Pancreas (tissue), 10 donors: ENCODE results near the gene INAVA. TPM values are rescaled to one million over a fixed set of nuclear protein-coding genes. Genes with fewer than 3 reads are reported as not detected.

Experiments used
- ATAC-seq, 4 donors: fragments of 200-7000 bp; cut with Tn5 transposase; one replicate each; pipeline versions ENCODE4 v1.8.0 to v1.9.1; 2020; ENCODE audit warnings: mild to moderate bottlenecking in 4 of 4, moderate library complexity in 4 of 4
- DNase-seq, 6 donors: peaks; one replicate each; pipeline ENCODE4 v3.0.0-alpha.2; 2020
- FAIRE-seq: peaks from 2 replicates; lab custom pipeline; 2012; peaks lifted over from hg19 to GRCh38; lab: Jason Lieb, UNC
- H3K27ac ChIP-seq, 4 donors: fragments of 200-600 bp; sonication (generic); 1 replicate in 3 of 4; 2 replicates in 1 of 4; pipeline versions ENCODE4 v1.5.0 to v1.8.0; 2020
- H3K27me3 ChIP-seq, 4 donors: fragments of 200-600 bp; one replicate each; pipeline ENCODE4 v1.8.0; 2021
- H3K36me3 ChIP-seq, 3 donors: fragments of 200-600 bp; sonication (generic) in 1 of 3; one replicate each; pipeline versions ENCODE4 v1.5.0 to v1.8.0; 2020 to 2021
- H3K4me1 ChIP-seq, 3 donors: fragments of 200-600 bp; one replicate each; pipeline ENCODE4 v1.8.0; 2021
- H3K4me3 ChIP-seq, 4 donors: fragments of 200-600 bp; sonication (generic) in 2 of 4; one replicate each; pipeline versions ENCODE4 v1.5.0 to v1.8.0; 2020 to 2021
- H3K9me3 ChIP-seq, 4 donors: fragments of 200-600 bp; one replicate each; pipeline ENCODE4 v1.8.0; 2021
- CTCF ChIP-seq, 4 donors: fragments of 200-600 bp; sonication (generic) in 3 of 4; IDR thresholded peaks; one replicate each; pipeline versions ENCODE4 v1.5.0 to v1.8.0; 2021; ENCODE audit warnings: antibody characterized with exemption in 4 of 4
- WGBS, 2 donors: extraction: QIAGEN DNeasy Blood & Tissue Kit; methylation state at CpG; one replicate each; pipeline ENCODE4 v1.1.7; 2013; 5-methylcytosine and 5-hydroxymethylcytosine counted together
- intact Hi-C, 3 donors: fragments of 100-400 bp; cut with DNase I; formaldehyde crosslinking; loops; one replicate each; pipeline versions ENCODE4 v1.11.1 to v1.14.2; 2022
- polyA plus RNA-seq, 2 donors: library from polyadenylated mRNA; stranded (reverse); fragments of 200-250 nt; gene quantifications; one replicate each; pipeline ENCODE4 v1.2.3, GENCODE V29; 2013
- total RNA-seq, 6 donors: library from RNA; stranded (reverse); fragmentation: NEBNext Ultra II Directional in 4 of 6; extraction: Animal tissue kit (Norgen Biotek cat#: 25700) in 4 of 6; gene quantifications; one replicate each; pipeline versions ENCODE4 v1.2.1 to v1.2.4, GENCODE V29; 2021 to 2023
- donor health status: healthy with polysubstance abuse.
- donor health status: DM: no; HTN: no; CAD: no; lungs with moderate emphysema.
- donor health status: DM: no; HTN: no; CAD: no.
- donor health status: control.
- donor health status: control.
- donor health status: Bipolar disorder and iron deficiency.
- donor health status: DM: yes; HTN: yes; CAD: no.
- donor health status: DM: no; HTN: no; CAD: no.
- donor health status: DM: no; HTN: no; CAD: no.
- donor health status: DM: yes; HTN: yes; CAD: no.

INAVA gene
- total and polyA plus RNA-seq, 8 donors: 5.0 to 26.6 (median 13.8) TPM

DNA sequence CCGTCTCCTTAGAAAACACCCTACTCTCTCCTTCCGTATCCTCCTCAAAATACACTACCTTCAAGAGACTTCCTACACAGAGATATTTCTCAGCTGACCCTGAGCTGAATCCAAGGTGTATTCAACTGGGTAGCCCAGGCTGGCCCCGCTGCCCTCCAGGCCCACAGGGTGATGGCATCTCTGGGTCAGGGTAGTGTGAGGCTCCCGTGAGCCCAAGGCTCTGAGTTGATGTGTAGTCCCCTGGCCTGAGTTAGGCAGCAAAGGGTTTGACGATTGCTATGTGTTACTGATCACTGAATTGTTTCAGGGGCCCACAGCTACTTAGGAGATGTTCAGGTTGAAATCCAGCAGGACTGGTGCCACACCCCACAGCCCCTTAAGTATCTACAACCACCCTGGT is 6.7 kb downstream of the INAVA start:
- H3K36me3 ChIP-seq: peaks cover 0 to 50% (median 0%) of the 10 kb centered on the region in 3 donors
- H3K9me3 ChIP-seq: no peaks in the 10 kb centered on the region
- no peaks in the 10 kb centered on the region for H3K27me3 ChIP-seq
- no peak for ATAC-seq
- H3K4me1 ChIP-seq: peaks cover 0 to 4% (median 4%) of the 10 kb centered on the region in 3 donors
- no peak overlapping the region for H3K4me3 ChIP-seq
- 92% methylated on average over 5 of the region's 5 CpGs for WGBS, 2 donors
- no peak for DNase-seq
- intact Hi-C loops: no loop called here
- H3K27ac ChIP-seq: no peak overlapping the region
- no peak for TF ChIP-seq CTCF (IDR thresholded peaks at IDR 0.05)
- FAIRE-seq: no peak

DNA sequence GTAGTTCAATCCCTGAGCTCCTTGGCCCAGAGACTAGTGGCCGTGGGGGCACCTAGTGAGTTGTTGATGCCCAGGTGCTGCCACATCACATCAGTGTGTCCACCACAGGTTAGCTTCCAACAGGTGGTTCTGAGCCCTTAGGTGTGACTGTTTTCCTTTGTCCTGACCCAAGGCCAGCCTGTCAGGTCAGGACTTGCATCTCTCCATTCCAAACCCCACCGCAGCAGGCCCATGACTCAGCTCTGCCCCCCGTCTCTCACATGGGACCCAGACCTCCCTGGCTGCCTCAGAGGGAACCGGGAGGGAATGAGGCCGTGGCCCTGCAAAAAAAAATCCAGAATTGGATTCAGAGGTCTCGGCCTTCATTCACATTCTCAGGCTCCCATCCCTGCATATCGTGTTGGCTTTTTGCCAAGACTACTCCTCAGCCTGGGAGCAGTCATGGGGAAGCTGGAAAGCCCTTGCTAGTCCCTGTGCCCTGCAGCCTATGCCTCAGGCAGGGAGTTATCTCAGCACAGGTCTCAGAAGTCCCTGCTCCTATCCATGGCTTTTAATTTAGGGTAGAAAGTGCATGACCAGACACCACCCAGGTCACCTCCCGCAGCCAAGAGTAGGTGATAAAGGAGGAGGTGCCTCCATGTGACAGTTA is 7.2 kb downstream of the INAVA start:
- Histone ChIP-seq H3K9me3 (no peaks in the 10 kb centered on the region), H3K36me3 (peaks cover 0 to 50% (median 0%) of the 10 kb centered on the region in 3 donors), H3K27ac (no peak overlapping the region), H3K4me1 (peaks cover 0 to 4% (median 4%) of the 10 kb centered on the region in 3 donors), H3K4me3 (no peak overlapping the region), H3K27me3 (no peaks in the 10 kb centered on the region)
- FAIRE-seq: no peak
- DNase-seq: no peak
- WGBS, 2 donors: 72 to 79% methylated on average over 8 of the region's 8 CpGs
- ATAC-seq: no peak
- no peak for TF ChIP-seq CTCF (IDR thresholded peaks at IDR 0.05)
- intact Hi-C loops: no loop called here

- intact Hi-C loops: no loop called here
- FAIRE-seq: no peak
- Histone ChIP-seq H3K4me3 (no peak overlapping the region), H3K9me3 (no peaks in the 10 kb centered on the region), H3K36me3 (peaks cover 0 to 66% (median 0%) of the 10 kb centered on the region in 3 donors), H3K27ac (no peak overlapping the region), H3K4me1 (no peaks in the 10 kb centered on the region), H3K27me3 (no peaks in the 10 kb centered on the region)
- no peak for DNase-seq
- ATAC-seq: no peak
- WGBS, 2 donors: 93% methylated on average over 5 of the region's 5 CpGs
- no peak for TF ChIP-seq CTCF (IDR thresholded peaks at IDR 0.05)
Measured at GRCh38 chr1:200903793-200904192, 9.1 kb downstream of the INAVA start.

DNA sequence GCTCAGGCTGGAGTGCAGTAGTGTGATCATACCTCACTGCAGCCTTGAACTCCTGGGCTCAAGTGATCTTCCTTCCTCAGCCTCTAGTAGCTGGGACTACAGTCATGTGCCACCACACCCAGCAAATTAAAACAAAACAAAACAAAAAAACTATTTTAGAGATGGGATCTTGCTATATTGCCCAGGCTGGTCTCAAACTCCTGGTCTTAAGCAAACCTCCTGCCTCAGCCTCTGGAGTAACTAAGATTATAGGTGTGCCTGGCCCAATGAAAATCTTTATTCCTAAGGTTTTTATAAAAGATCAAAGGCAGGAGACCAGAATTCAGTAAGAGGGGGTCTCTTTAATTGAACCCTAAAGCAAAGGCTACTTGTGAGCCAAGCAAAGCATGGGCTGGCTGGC is 10.1 kb downstream of the INAVA start:
- intact Hi-C loops: no loop called here
- Histone ChIP-seq H3K4me3 (no peak overlapping the region), H3K27me3 (no peaks in the 10 kb centered on the region), H3K4me1 (no peaks in the 10 kb centered on the region), H3K27ac (no peak overlapping the region), H3K36me3 (peaks cover 0 to 70% (median 0%) of the 10 kb centered on the region in 3 donors), H3K9me3 (no peaks in the 10 kb centered on the region)
- TF ChIP-seq CTCF (IDR thresholded peaks at IDR 0.05): no peak
- no peak for FAIRE-seq
- DNase-seq: no peak
- ATAC-seq: no peak

- ATAC-seq (no peak), FAIRE-seq (no peak), DNase-seq (no peak)
- no peak overlapping the region for H3K27ac ChIP-seq
- no peaks in the 10 kb centered on the region for H3K27me3 ChIP-seq
- no peaks in the 10 kb centered on the region for H3K4me1 ChIP-seq
- peaks cover 0 to 68% (median 0%) of the 10 kb centered on the region in 3 donors for H3K36me3 ChIP-seq
- intact Hi-C loops: no loop called here
- WGBS, 2 donors: 74 to 79% methylated on average over 4 of the region's 4 CpGs
- TF ChIP-seq CTCF (IDR thresholded peaks at IDR 0.05): no peak
- no peaks in the 10 kb centered on the region for H3K9me3 ChIP-seq
- H3K4me3 ChIP-seq: no peak overlapping the region
Measured at GRCh38 chr1:200905411-200906052, 10.8 kb downstream of the INAVA start.
